DMS79 treated with DMSO at 0.1 percent for 48 hours (cell line): ENCODE data around the gene CCN6.
"Not testable (repeated sequence)": the region's sequence is repeated elsewhere in the genome, so short reads cannot be mapped to it uniquely, and the experiment has no call there.

Experiments used
- DNase-seq: peaks from one replicate; lab custom pipeline; 2025; lab: John Stamatoyannopoulos, UW

Gene CCN6

GRCh38 chr6:112051251-112051740 lies 2.6 kb upstream of the CCN6 start:
- not testable (repeated sequence) for DNase-seq

- no peak for DNase-seq
Observed at GRCh38 chr6:112054555-112055190, 769 bp downstream of the CCN6 start.

DNA sequence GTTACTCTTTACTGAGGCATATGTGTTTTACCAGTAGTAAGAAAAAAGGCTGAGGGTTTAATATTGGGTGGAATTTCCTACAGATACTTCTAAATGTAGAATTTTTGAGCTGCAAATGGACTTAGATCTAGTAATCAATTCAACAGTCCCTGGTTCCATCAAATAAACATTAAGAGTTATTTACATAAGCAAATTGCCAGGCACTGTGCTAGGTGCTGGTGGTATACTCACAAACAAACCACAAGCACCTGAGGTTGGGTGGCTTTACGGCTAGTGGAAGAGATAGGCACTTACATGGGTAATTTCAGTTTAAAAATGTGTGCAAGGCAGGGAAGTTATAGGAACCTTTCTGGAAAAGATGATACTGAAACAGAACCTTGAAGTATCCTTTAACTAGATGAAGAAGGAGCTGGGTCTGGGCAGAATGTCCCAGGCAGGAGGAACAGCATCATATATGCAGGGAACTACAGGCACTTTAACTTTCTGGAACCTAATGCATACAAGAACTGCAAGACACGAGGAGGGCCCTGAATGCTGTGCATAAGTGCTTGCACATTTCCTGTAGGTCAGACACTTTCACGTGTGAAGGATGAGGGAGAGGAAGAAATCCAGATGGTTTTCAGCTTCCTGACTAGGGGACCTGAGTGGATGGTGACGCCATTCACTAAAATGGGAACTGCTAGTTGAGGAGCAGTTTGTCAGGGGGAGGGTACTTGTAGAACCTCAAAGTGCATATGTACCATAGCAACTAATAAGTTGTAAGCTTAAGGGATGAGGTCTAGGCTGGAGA lies 4.5 kb downstream of the CCN6 start:
- DNase-seq: no peak

GRCh38 chr6:112061605-112062004 lies 7.7 kb downstream of the CCN6 start:
- DNase-seq: no peak

- DNase-seq: no peak
Observed at GRCh38 chr6:112062966-112063365, 9.1 kb downstream of the CCN6 start.

GRCh38 chr6:112065426-112065986 lies 11.6 kb downstream of the CCN6 start:
- DNase-seq: no peak

- no peak for DNase-seq
Observed at GRCh38 chr6:112066606-112067005, 12.7 kb downstream of the CCN6 start.

GRCh38 chr6:112081569-112081968 lies 27.7 kb downstream of the CCN6 start:
- no peak for DNase-seq

GRCh38 chr6:112085286-112086065 lies 31.6 kb downstream of the CCN6 start:
- no peak for DNase-seq

DNA sequence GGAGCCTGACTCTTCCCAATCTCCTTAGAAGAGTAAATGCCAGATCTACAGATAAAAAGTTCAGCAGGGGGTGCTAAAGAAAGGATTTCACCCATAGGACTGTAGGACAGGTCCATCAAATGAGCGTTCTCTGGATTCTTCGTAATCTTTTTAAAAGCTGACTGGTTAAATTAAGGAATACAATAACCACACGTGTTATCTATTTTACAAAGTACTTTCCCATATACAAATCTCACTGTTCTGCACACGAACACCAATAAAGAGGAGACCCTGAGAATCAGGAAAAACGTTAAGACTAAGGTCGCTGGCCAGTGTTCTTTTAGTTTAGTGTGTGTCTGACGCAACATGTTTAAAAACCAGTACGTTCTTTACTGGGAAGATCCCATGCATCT lies 32.8 kb downstream of the CCN6 start:
- peak; percentile 73 for DNase-seq

GRCh38 chr6:112087136-112087911 lies 33.4 kb downstream of the CCN6 start, which contains the start of the genes FAM229B and TUBE1:
Gene FAM229B, plus strand, starts transcription at chr6:112087591. Its CDS starts 11,693 bp downstream, at chr6:112099284.
Gene TUBE1, minus strand, starts transcription at chr6:112087482. Its CDS starts 48 bp downstream, at chr6:112087434.
- DNase-seq: peak; percentile 93

DNA sequence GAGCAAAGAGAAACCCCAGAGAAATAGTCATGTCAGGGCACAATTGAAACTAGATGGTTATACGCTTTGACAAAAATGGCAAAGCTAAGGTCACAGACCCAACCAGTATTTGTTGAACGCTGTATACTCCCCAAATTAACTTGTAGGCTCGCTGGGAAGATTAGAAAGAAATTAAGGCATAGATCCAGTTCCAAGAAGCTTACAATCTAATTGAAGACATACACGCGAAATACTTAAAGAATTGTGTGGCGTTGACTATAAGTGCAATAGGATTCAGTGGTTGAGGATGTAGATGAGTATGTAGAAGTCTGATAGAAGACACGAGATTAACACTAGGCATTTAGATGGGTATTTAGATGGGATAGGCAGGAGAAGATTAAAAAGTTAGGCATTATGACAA lies 34.0 kb downstream of the CCN6 start:
- DNase-seq: peak; percentile 51

DNA sequence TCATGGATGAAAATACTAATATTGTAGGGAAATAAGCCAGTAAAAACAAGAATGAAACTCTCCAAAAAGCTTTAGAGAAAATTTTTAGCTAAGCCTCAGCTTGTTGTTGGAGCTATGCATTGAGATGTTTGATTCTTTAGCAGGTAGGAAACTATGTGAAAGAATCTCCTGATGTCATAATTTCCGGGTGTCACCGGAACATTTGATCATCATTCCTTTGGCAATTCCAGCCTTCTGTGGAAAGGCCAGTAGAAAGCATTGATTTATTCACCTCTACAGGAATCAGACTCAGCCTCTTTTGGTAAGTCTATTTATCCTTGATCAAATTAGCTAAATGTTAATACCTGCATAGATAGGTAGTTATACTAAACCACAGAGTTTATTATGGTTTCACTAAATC lies 43.0 kb downstream of the CCN6 start:
- DNase-seq: no peak

- no peak for DNase-seq
Observed at GRCh38 chr6:112100561-112100960, 46.7 kb downstream of the CCN6 start.

DNA sequence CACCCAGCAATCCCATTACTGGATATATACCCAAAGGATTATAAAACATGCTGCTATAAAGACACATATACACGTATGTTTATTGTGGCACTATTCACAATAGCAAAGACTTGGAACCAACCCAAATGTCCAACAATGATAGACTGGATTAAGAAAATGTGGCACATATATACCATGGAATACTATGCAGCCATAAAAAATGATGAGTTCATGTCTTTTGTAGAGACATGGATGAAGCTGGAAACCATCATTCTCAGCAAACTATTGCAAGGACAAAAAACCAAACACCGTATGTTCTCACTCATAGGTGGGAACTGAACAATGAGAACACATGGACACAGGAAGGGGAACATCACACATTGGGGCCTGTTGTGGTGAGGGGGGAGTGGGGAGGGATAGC lies 52.1 kb downstream of the CCN6 start:
- DNase-seq: not testable (repeated sequence)

DNA sequence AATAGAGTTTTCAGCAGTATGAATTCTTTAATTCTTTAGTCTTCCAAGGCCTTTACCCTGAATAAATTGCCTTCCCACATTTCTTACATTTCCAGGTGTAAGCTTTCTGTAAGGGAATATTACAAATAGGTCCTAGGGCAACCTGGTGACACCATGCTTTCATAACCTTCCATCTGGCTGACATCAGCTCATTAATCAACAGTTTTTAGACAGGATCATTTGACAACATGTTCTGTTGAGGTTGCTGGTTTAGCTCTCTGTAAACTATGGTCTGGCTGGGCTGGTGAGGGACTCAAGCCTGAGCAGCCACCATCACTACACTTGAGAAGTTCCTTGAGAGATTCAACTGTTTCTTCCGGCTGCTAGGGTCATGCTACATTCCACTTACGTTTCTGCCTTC lies 52.7 kb downstream of the CCN6 start:
- no peak for DNase-seq

DNA sequence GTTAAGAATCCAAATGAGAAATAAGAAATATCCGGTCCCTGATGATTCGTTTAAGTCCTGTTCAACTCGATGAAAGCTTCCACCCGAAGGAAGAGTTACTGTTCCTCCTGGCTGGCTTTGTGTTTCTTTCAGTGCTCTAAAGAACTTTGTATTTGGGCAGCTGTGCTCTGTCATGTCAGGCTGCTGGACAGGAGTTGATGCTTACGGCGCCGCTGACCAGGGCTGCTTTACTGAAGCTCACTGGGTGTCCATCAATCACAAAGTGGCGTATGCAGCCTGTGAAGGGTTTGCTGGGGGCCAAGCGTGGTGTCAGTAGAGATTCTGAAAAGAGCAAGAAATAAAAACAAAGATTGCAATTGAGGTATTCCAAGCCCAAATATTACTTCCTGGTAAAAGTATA lies 55.4 kb downstream of the CCN6 start:
- no peak for DNase-seq

GRCh38 chr6:112113431-112113830 lies 59.5 kb downstream of the CCN6 start:
- DNase-seq: no peak

DNA sequence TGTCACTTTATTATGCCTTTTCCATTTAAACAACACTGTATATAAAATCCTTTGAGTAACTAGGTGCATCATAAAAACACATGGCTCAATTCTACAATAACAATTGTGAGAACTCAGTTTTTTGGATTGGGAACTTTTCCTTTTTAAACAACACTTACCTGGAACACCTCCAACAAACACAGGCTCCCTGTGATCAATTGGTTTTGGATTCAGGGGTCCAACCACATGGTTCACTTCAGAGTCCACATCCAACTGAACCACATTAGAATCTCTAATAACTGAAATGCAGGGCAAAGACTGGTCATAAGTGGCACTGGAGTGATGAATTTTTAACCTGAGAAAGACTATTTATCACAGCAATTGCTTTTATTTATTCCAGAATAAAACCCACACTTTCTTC lies 60.0 kb downstream of the CCN6 start:
- DNase-seq: no peak

DNA sequence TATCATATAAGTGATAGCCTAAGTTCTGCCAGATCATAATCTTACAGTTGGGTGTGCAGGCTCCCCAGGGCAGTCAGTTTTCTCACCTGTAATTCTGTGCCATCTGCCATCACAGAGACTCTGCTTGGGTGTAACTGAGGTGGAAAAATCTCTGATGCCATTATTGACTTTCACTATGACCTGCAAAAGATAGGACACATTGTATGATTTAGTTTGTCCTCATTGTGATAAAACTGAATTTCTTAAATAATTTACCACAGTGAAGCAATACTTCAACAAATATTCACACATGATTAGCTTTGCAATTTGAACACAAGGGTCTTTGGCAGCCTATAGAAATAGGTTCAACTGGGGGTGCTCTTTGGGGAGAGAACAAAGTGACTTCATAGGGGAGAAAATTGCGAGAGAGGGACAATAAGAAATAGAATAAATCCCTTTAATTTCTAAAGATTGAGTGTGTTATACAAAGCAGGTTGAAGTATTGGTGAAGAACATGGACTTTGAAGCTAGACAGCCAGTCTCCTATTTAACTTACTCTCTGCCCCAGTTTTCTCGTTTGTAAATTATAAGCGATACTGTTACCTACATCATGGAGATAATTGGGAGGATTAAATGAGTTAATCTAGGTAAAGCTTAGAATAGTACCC lies 60.8 kb downstream of the CCN6 start:
- DNase-seq: no peak

- DNase-seq: no peak
Observed at GRCh38 chr6:112116221-112116620, 62.3 kb downstream of the CCN6 start.
